Stimulated activated naive CD8-positive, alpha-beta T cell treated with anti-CD3 and anti-CD28 coated beads, Interleukin-15, Interleukin-2, amounts not matched to agents 100 ng/mL and 50 ng/mL, for 24 hours (primary cell): ENCODE data around the gene ZNF664.
A peak's percentile ranks its signal among the peaks of the same experiment; 100 is the strongest.

Experiments
- H3K27ac Mint-ChIP-seq: one replicate; pipeline ENCODE4 v1.8.0; 2021; ENCODE audit warnings: mild to moderate bottlenecking, mixed read lengths
- H3K27me3 Mint-ChIP-seq: one replicate; pipeline ENCODE4 v1.8.0; 2021; ENCODE audit warnings: mixed read lengths
- H3K36me3 Mint-ChIP-seq: one replicate; pipeline ENCODE4 v1.8.0; 2021; ENCODE audit warnings: low read depth, mixed read lengths
- H3K4me1 Mint-ChIP-seq: one replicate; pipeline ENCODE4 v1.8.0; 2021; ENCODE audit warnings: low read depth, mixed read lengths
- H3K4me3 Mint-ChIP-seq: one replicate; pipeline ENCODE4 v1.8.0; 2021; ENCODE audit warnings: mild to moderate bottlenecking, mixed read lengths
- H3K9me3 Mint-ChIP-seq: one replicate; pipeline ENCODE4 v1.8.0; 2021; ENCODE audit warnings: mixed read lengths

ZNF664 gene

DNA sequence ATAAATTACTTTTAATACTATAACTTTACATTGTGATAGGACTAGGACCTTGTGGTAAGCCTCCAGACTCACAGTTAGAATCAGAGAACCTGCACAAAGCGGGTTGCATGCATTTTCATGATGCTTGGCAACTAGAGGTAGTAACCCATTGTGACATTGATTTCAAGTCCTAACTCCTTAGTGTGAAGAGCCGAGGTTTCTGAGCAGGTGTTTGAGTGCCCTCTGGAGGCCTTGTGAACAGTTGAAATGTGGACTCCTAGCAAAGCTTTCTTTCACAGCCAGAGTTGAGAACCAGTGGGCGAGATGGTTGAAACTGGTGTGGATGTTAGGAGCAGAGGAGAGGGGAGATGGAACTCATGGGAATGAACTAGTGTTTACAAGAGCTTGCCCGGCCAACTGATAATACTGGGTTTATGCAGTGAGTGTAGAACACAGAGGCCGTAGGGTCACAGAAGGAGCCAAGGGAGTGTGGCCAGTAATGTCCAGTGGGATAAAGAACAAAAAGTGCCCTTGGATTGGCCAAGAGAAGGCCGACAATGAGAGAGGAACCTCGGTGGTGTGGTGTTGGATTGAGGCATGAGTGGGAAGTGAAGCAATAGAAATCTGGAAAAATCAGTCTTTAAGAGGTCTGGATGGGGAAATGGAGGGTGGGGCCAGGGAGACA is 10.9 kb downstream of the ZNF664 start:
- Mint-ChIP-seq H3K36me3 (peaks cover 38% of the 10 kb centered on the region), H3K4me1 (peaks cover 27% of the 10 kb centered on the region), H3K9me3 (no peaks in the 10 kb centered on the region), H3K4me3 (no peak overlapping the region), H3K27me3 (no peaks in the 10 kb centered on the region), H3K27ac (no peak overlapping the region)

DNA sequence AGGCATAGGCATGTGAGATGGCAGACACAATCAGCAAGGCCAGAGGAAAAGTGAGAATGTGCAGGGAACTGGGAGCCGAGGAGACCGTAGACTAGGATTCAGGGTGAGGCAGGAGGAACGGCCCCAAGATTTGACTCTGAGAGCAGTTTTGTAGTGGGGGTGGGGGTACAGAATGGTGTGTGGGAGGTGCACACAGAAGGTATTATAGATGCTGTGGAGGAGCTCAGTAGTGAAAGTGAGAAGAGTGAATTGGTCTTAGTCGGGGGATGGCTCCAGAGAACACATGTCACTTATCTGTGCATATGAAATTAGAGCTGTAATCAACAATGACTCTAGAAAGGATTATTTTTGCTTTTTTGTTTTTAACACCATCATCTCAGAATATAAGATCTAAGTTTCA is 11.9 kb downstream of the ZNF664 start:
- Mint-ChIP-seq H3K27me3 (no peaks in the 10 kb centered on the region), H3K27ac (peak overlapping the region; percentile 1), H3K9me3 (no peaks in the 10 kb centered on the region), H3K36me3 (peaks cover 47% of the 10 kb centered on the region), H3K4me1 (peaks cover 33% of the 10 kb centered on the region), H3K4me3 (no peak overlapping the region)

DNA sequence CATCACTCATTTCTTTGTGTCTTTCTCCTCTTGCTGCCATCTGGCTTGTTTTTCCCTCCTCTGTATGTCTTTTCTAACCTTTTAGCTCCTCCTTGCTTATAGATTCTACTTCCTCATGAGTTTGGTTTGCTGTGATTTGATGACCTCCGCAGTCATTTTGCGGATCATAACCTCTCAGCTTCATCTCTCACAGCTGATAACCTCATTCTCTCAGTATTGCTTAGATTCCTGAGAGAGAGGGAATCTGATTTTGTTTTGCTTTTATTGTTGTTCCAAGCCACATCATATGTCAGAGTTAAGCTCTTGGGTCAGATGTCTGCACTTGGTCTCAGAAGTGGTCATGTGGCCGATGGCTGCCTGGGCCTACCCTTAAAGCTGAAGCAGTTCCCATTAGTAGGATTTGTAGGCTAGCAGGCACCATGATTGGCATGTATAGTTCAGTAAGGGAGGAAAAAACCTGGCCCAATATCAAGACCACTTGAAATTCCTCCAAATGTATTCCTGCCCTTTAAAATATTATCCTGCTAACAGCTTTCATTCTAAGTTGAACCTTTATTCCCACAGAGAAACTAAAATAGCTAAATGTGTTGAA is 13.5 kb downstream of the ZNF664 start:
- Mint-ChIP-seq H3K4me3 (no peak overlapping the region), H3K36me3 (peaks cover 53% of the 10 kb centered on the region), H3K4me1 (peaks cover 46% of the 10 kb centered on the region), H3K27ac (no peak overlapping the region), H3K9me3 (no peaks in the 10 kb centered on the region), H3K27me3 (no peaks in the 10 kb centered on the region)

DNA sequence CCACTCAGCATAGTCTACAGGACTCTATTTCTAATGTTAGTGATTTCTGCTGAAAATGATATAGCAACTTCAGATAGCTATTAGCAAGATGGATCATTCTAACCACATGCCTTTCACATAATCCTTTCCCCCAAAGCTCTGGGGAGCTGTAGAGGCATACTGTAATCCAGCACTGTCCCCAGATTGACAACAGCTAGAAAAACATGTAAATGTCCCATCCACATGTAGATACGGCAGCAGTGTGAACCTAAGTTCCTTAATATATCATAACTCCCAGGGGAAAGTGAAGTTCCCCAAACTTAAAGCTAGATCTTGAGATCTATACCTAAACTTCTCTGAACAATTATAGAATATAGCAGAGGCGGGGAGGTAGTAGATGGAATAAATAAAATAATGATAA is 14.0 kb downstream of the ZNF664 start:
- Mint-ChIP-seq H3K36me3 (peaks cover 53% of the 10 kb centered on the region), H3K9me3 (no peaks in the 10 kb centered on the region), H3K4me3 (no peak overlapping the region), H3K27ac (no peak overlapping the region), H3K4me1 (peaks cover 46% of the 10 kb centered on the region), H3K27me3 (no peaks in the 10 kb centered on the region)

DNA sequence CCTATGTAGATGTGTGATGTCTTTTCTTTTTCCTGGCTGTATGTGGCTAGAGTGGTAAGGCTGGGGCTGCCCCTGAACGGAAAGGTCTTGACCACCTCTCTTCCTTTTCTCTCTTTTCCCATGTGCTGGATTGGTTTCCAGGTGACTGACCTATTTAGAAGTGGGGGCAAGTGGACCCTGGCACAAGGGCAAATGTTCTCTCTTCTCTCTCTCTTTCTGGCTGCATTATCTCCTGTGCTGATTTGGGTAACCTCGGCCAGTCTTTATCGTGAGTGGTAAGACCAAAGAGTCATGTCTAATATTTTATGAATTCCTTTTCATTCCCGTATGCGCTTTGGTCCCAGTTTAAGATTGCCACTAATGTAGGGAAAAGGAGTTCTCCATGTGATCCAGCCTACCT is 16.2 kb downstream of the ZNF664 start:
- H3K4me1 Mint-ChIP-seq = peaks cover 41% of the 10 kb centered on the region
- no peaks in the 10 kb centered on the region for H3K27me3 Mint-ChIP-seq
- no peak overlapping the region for H3K27ac Mint-ChIP-seq
- H3K36me3 Mint-ChIP-seq = peaks cover 54% of the 10 kb centered on the region
- no peaks in the 10 kb centered on the region for H3K9me3 Mint-ChIP-seq
- H3K4me3 Mint-ChIP-seq = no peak overlapping the region

DNA sequence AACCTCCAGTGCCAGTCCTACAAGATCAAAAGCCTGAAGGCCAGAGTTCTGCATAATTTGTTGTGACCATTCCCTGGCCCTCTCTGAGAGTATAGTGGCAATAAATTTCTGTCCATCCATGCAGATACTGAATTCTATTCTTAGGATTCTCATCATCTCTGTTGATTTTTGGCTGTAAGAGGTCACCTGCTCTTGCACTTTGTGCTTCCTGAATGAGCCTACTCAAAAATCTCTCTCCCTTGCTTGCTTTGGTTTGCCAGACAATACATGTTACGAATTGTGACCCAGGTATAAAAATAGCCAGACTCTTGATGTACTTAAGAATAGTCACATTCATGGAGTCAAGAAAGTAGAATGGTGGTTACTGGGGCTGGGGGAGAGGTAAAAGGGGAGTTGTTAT is 16.7 kb downstream of the ZNF664 start:
- no peaks in the 10 kb centered on the region for H3K27me3 Mint-ChIP-seq
- H3K9me3 Mint-ChIP-seq = no peaks in the 10 kb centered on the region
- no peak overlapping the region for H3K4me3 Mint-ChIP-seq
- peaks cover 52% of the 10 kb centered on the region for H3K36me3 Mint-ChIP-seq
- peaks cover 39% of the 10 kb centered on the region for H3K4me1 Mint-ChIP-seq
- H3K27ac Mint-ChIP-seq = no peak overlapping the region

DNA sequence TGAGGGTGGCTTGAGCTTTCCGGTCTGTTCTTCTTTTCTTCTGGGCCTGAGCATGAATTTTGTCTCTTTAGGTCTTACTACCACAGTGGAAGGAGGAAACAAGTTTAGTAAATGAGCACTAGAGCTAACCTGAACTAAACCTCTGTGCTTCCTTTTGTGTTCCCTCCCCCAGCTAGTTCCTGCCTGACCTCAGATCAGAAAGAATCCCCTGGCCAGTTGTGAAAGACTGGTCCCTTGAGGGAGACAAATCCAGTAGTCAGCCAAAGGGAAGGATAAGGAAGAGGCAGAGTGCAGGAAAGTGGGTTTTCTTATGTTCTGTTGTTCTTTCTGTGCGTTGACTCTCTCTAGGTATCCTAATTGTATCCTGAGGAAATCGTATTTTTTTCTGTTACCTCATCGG is 17.5 kb downstream of the ZNF664 start:
- Mint-ChIP-seq H3K27ac (no peak overlapping the region), H3K9me3 (no peaks in the 10 kb centered on the region), H3K36me3 (peaks cover 49% of the 10 kb centered on the region)

DNA sequence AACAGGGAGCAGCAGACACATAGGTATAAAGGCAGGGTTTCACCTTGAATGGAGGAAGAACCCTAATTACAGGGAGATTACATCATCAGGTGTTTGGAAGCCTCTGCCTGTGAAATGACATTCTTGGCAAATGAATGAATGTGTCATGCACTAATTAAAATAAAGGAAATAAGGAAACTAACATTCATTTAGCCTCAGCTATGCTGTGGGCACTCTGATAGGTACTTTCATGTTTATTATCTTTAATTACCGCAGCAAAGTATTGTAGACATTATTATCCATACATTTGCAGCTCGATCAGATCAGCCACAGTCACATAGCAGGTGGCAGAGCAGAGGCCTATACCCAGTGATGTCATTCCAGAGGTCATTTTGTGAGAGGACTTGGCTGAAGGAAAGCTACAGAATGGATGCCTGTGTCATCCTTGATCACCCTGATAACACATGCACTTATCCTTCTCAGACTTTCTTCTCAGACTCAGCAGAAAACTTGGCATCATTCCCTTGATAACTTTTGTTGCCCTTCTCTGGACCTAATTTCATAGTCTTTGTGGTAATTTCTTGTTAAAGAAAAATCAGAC is 18.4 kb downstream of the ZNF664 start:
- Mint-ChIP-seq H3K9me3 (no peaks in the 10 kb centered on the region), H3K27ac (no peak overlapping the region), H3K36me3 (peaks cover 49% of the 10 kb centered on the region), H3K4me1 (peaks cover 51% of the 10 kb centered on the region), H3K4me3 (no peak overlapping the region), H3K27me3 (no peaks in the 10 kb centered on the region)

More for the DNA sequence above, 17.5 kb downstream of the ZNF664 start:
- H3K27me3 Mint-ChIP-seq = no peaks in the 10 kb centered on the region
- H3K4me3 Mint-ChIP-seq = no peak overlapping the region
- H3K4me1 Mint-ChIP-seq = peaks cover 42% of the 10 kb centered on the region

DNA sequence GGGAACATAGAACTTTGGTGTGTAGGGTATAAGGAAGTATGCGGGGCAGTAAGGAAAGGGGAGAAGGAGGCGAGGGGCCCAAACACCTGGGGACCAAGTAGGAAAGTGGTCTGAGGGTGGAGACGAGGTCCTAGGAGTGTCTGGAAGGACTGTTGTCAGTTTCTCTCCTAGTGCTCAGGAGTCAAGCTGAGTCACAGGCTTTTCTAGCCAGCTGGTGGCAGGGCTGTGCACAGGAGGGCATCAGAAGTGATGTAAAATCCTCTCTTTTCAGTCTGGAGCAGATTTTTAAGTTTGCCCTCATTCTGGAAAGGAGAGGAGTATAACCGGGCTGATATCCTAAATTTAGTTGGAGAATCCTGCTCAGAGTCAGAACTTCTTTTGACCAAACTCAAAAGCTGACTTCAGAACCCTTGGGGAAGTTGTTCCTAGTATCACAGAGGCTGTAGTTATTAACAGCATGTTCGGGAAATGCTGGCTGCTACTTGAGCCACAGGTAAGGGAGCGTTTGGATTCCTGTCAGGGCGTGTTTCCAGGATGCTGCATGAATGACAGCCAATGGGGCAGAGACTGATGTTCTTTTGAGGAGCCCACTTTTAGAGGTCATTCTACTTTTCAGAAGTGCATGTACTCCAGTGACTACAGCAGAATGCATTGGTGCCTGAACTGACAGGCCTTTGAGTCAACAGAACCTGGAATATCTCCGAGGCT is 19.3 kb downstream of the ZNF664 start:
- Mint-ChIP-seq H3K9me3 (no peaks in the 10 kb centered on the region), H3K4me3 (no peak overlapping the region), H3K36me3 (peaks cover 49% of the 10 kb centered on the region), H3K27ac (no peak overlapping the region), H3K4me1 (peaks cover 45% of the 10 kb centered on the region), H3K27me3 (no peaks in the 10 kb centered on the region)

DNA sequence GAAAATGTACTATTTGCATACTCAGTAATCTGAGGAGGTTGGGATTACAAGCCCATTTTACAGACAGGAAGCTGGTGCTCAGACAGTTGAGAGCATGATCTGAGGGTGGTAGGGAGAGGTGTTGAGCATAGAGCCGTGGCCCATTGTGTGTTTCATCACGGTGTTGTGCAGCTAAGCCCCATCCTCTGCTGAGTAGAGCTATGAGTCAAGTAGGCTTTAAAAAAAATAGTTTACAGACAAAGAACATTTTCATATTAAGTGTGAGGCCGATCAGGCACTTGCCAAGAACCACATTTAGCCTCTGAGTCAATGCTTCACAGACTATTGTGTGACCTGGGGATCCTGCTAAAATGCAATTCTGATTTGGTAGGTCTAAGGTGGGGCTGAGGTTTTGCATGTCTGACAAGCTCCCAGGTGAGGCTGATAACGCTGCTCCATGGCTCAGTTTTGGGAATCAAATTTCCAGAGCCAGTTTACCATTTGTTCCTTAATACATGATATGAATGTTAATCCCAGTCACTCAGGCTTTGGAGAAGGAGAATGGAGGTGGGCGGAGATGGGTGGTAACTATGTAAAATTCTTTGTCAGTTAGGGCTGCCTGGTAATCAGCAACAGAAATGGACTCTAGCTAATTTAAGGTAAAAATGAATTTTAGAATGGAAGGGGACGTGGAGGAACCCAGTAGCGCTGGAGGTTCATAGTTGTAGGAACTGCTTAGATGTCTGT is 22.2 kb downstream of the ZNF664 start:
- Mint-ChIP-seq H3K4me1 (peaks cover 31% of the 10 kb centered on the region), H3K36me3 (peaks cover 33% of the 10 kb centered on the region), H3K9me3 (no peaks in the 10 kb centered on the region), H3K27me3 (no peaks in the 10 kb centered on the region), H3K27ac (no peak overlapping the region), H3K4me3 (no peak overlapping the region)

DNA sequence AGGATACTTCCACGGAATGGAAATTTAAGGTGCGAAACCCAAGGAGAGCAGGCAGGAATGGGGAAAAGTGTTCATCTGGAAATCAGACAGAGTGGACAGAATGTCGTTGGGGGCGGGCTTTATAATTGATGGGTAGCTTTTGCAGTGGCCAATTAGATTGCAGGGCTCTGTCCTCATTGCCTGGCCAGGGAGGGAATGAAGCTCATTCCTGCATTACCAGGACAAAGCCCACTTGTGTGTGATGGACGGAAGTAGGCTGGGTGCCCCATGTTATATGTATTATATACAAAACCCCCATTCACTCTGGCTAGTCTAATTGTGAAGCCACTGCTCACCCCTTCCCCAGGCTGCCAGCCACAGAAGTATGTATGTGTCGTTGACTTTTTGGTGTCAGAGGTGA is 23.6 kb downstream of the ZNF664 start:
- H3K9me3 Mint-ChIP-seq = no peaks in the 10 kb centered on the region
- H3K4me3 Mint-ChIP-seq = no peak overlapping the region
- H3K27me3 Mint-ChIP-seq = no peaks in the 10 kb centered on the region
- peaks cover 21% of the 10 kb centered on the region for H3K4me1 Mint-ChIP-seq
- H3K27ac Mint-ChIP-seq = no peak overlapping the region
- H3K36me3 Mint-ChIP-seq = peaks cover 22% of the 10 kb centered on the region

DNA sequence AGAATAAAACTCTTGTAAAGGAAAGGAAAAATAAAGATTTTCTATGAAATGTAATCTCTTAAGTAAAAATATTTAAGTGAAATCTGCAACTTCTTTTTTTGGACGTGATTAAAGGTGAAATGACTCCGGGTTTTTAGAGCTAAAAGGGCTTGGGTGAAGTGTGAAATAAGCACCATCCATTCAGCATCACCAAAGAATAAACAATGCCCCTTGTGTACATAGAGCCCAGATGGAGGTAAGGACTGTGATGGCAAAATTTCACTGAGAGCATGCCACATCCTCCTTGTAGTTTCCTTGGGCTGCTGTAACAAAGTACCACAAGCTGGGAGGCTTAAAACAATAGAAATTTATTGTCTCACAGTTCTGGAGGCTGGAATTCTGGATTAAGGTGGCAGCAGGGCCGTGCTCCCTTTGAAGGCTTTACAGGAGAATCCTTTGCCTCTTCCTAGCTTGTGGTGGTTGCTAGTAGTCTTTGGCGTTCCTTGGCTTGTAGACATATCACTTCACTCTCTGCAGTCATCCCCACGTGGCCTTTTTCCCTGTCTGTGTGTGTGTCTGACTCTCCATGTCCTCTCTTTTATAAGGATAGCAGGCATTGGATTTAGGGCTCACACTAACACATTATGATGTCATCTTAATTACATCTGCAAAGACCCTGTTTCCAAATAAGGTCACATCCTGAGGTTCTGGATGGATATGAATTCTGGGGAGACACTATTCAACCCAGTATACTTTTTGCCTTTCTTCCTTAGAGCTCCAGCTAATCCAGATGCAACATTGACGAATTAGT is 24.2 kb downstream of the ZNF664 start:
- Mint-ChIP-seq H3K9me3 (no peaks in the 10 kb centered on the region), H3K4me3 (no peak overlapping the region), H3K27ac (no peak overlapping the region), H3K36me3 (peaks cover 22% of the 10 kb centered on the region), H3K27me3 (no peaks in the 10 kb centered on the region), H3K4me1 (peaks cover 21% of the 10 kb centered on the region)

DNA sequence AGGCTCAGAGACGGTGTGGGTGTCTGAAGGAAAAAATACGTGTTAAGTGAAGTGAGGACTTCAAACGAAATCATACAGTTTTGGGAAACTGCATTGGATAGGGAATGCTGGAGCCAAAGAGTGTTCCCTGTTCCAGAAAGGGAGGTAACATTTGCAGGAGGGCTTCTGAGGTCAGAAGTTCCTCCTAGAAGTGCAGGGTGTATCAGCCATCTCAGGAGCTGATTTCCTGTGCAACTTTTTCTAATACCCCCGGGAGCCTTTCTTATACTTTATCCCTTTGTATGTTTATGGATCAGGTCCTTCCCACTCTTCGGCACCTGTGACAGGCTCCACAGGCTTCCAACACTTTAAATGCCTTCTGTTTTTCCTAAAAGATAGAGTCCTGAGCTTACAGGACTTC is 24.9 kb downstream of the ZNF664 start:
- Mint-ChIP-seq H3K27ac (no peak overlapping the region), H3K36me3 (peaks cover 19% of the 10 kb centered on the region), H3K4me3 (no peak overlapping the region), H3K9me3 (no peaks in the 10 kb centered on the region), H3K27me3 (no peaks in the 10 kb centered on the region), H3K4me1 (peaks cover 21% of the 10 kb centered on the region)

DNA sequence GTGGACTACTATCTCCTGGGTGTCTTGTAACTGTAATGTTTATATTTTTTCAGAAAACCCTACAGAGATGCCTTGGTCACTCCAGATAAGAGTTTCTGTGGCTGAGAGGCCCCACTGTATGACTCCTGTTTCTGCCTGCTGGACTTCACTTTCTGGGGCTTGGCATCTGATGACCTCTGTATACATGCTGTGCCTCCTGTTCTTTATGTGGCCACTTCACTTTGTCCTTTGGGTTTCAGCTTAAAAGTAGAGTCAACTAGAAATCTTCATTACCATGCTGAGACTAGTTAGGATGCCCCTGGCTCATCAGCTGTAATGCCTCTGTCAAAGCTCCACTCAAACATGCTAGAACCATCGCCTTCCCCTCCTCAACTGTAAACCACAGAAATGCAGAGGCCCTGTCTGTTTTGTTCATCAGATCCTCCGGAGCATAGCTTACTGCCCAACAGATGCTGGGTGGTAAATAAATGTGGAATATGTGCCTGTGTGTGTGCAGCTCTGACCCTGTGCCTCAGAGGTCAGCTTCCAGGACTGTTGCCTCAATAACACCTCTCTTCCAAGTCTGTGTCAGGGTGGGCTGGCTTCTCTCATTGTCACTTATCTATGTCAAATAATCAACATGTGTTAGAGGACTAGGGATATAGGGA is 25.5 kb downstream of the ZNF664 start:
- no peak overlapping the region for H3K27ac Mint-ChIP-seq
- no peaks in the 10 kb centered on the region for H3K27me3 Mint-ChIP-seq
- no peaks in the 10 kb centered on the region for H3K9me3 Mint-ChIP-seq
- peaks cover 18% of the 10 kb centered on the region for H3K36me3 Mint-ChIP-seq
- H3K4me1 Mint-ChIP-seq = peaks cover 21% of the 10 kb centered on the region
- no peak overlapping the region for H3K4me3 Mint-ChIP-seq
